Panc1 (cell line): ENCODE measurements around the gene SLC38A9.

ENCODE experiments used
- CTCF ChIP-seq: fragments of 450-650 bp; IDR thresholded peaks from 2 replicates; pipeline ENCODE4 v1.5.1; 2017; ENCODE audit warnings: mild to moderate bottlenecking
- POLR2AphosphoS5 ChIP-seq: IDR thresholded peaks from 2 replicates; pipeline ENCODE4 v1.6.1; 2012; ENCODE audit warnings: mild to moderate bottlenecking, low read depth, low read length, moderate library complexity
- SIN3A ChIP-seq: IDR thresholded peaks from 2 replicates; pipeline ENCODE4 v1.6.1; 2012; ENCODE audit warnings: low read depth, mild to moderate bottlenecking, low read length, moderate library complexity, borderline replicate concordance; ENCODE audit not compliant: insufficient read depth
- TCF7L2 ChIP-seq: IDR thresholded peaks from 2 replicates; pipeline ENCODE4 v1.6.1; 2011; ENCODE audit warnings: mild to moderate bottlenecking, low read depth, low read length, inconsistent platforms
- TF ChIP-seq, protein P1 (sequence below), 2 experiments: IDR thresholded peaks; 2 replicates each; pipeline ENCODE4 v1.6.1; 2011 to 2012; ENCODE audit warnings: low read depth in 2 of 2, control low read depth in 1 of 2, low read length in 1 of 2, mild to moderate bottlenecking in 1 of 2, moderate library complexity in 1 of 2; ENCODE audit not compliant: insufficient read depth in 1 of 2

DNA sequence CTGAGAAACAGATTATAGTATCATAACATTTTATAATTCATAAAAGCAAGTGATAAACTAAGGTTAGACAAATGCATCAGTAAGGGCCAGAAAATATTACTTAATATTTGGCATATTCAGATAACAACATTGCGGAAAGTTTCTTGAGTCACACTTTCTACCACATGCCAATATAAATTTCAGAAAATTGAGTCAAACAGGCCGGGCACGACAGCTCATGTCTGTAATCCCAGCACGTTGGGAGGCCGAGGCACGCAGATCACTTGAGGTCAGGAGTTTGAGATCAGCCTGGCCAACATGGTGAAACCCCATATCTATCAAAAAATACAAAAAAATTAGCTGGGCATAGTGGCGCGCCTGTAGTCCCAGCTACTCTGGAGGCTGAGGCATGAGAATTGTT, 47.1 kb downstream of the SLC38A9 start:
- TF ChIP-seq CTCF (no peak), TCF7L2 (no peak), POLR2AphosphoS5 (no peak), SIN3A (no peak)
- TF ChIP-seq, protein P1, sequence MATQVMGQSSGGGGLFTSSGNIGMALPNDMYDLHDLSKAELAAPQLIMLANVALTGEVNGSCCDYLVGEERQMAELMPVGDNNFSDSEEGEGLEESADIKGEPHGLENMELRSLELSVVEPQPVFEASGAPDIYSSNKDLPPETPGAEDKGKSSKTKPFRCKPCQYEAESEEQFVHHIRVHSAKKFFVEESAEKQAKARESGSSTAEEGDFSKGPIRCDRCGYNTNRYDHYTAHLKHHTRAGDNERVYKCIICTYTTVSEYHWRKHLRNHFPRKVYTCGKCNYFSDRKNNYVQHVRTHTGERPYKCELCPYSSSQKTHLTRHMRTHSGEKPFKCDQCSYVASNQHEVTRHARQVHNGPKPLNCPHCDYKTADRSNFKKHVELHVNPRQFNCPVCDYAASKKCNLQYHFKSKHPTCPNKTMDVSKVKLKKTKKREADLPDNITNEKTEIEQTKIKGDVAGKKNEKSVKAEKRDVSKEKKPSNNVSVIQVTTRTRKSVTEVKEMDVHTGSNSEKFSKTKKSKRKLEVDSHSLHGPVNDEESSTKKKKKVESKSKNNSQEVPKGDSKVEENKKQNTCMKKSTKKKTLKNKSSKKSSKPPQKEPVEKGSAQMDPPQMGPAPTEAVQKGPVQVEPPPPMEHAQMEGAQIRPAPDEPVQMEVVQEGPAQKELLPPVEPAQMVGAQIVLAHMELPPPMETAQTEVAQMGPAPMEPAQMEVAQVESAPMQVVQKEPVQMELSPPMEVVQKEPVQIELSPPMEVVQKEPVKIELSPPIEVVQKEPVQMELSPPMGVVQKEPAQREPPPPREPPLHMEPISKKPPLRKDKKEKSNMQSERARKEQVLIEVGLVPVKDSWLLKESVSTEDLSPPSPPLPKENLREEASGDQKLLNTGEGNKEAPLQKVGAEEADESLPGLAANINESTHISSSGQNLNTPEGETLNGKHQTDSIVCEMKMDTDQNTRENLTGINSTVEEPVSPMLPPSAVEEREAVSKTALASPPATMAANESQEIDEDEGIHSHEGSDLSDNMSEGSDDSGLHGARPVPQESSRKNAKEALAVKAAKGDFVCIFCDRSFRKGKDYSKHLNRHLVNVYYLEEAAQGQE (IDR thresholded peaks at IDR 0.05; ENCODE audit: insufficient read depth in 1 of 2, low read depth in 2 of 2, low read length in 1 of 2), result no peak
